ENCODE measurements around the gene HBS1L. TPM values are rescaled to one million over a fixed set of nuclear protein-coding genes. Genes with fewer than 3 reads are reported as not detected.

The HBS1L gene
- total RNA-seq, 2 experiments from 2014 or later = 82.9 to 93.1 TPM

GRCh38 chr6:135022050-135022697, 32.4 kb downstream of the HBS1L start:
- no peak overlapping the region for H2AFZ ChIP-seq (ENCODE audit: low read length)
- no TSS peak for BruUV-seq (replicated peaks)
- DNase-seq (ENCODE audit: low spot score) = no peak
- no peak overlapping the region for H3K4me3 ChIP-seq (ENCODE audit: low read depth, low read length, poor library complexity, severe bottlenecking)
- no peak overlapping the region for H3K27ac ChIP-seq (ENCODE audit: low read depth, low read length, poor library complexity, severe bottlenecking)
- H3K79me2 ChIP-seq (ENCODE audit: insufficient read depth, low read depth, low read length) = peaks cover 58% of the 10 kb centered on the region; the same call in 1 of the 2 replicates
- H3K36me3 ChIP-seq (ENCODE audit: insufficient read depth, low read length) = peaks cover 34% of the 10 kb centered on the region
- H3K4me1 ChIP-seq (ENCODE audit: insufficient read depth, low read length, poor library complexity, severe bottlenecking) = no peaks in the 10 kb centered on the region
- ChIA-PET POLR2A (interaction anchor here (0.6 to 1.5 kb wide), 7 partner anchors 20 to 823 kb away, joined by 3 to 7 read pairs (median 4); partner anchors contain the start of gene HBS1L), CTCF (ENCODE audit: unreplicated experiment) (no interaction called here)
- H3K4me2 ChIP-seq (ENCODE audit: low read length) = no peak overlapping the region
- intact Hi-C loops (cut with micrococcal nuclease; ENCODE audit: unreplicated experiment) = no loop called here
- TF ChIP-seq EZH2phosphoT487 (IDR thresholded peaks at IDR 0.05; ENCODE audit: borderline replicate concordance, low read depth, low read length) (no peak), CTCF (conservative IDR thresholded peaks at IDR 0.05; ENCODE audit: low read length) (no peak)
- H4K20me1 ChIP-seq (ENCODE audit: insufficient read depth, low read length) = 0 out of 2 replicates have a peak, but pooled peaks cover 7% of the 10 kb centered on the region
- H3K9me3 ChIP-seq (ENCODE audit: low read length) = no peaks in the 10 kb centered on the region
- no peaks in the 10 kb centered on the region for H3K9me2 ChIP-seq (ENCODE audit: insufficient read depth, low read length)

- no peak for DNase-seq (ENCODE audit: low spot score)
- Histone ChIP-seq H4K20me1 (ENCODE audit: insufficient read depth, low read length) (0 out of 2 replicates have a peak, but pooled peaks cover 7% of the 10 kb centered on the region), H2AFZ (ENCODE audit: low read length) (no peak overlapping the region), H3K4me1 (ENCODE audit: insufficient read depth, low read length, poor library complexity, severe bottlenecking) (no peaks in the 10 kb centered on the region), H3K36me3 (ENCODE audit: insufficient read depth, low read length) (peaks cover 30% of the 10 kb centered on the region), H3K4me2 (ENCODE audit: low read length) (no peak overlapping the region), H3K79me2 (ENCODE audit: insufficient read depth, low read depth, low read length) (peaks cover 58% of the 10 kb centered on the region; the same call in 1 of the 2 replicates), H3K27ac (ENCODE audit: low read depth, low read length, poor library complexity, severe bottlenecking) (no peak overlapping the region), H3K4me3 (ENCODE audit: low read depth, low read length, poor library complexity, severe bottlenecking) (no peak overlapping the region), H3K9me2 (ENCODE audit: insufficient read depth, low read length) (no peaks in the 10 kb centered on the region), H3K9me3 (ENCODE audit: low read length) (no peaks in the 10 kb centered on the region)
- intact Hi-C loops (cut with micrococcal nuclease; ENCODE audit: unreplicated experiment) = no loop called here
- ChIA-PET CTCF (ENCODE audit: unreplicated experiment) (interaction anchor here (0.6 kb wide), 1 partner anchor 123 kb away, joined by 3 read pairs; no protein-coding TSS in a partner anchor), POLR2A (interaction anchor here (0.6 to 1.5 kb wide), 9 partner anchors 13 to 822 kb away, joined by 3 to 7 read pairs (median 4); partner anchors contain the start of gene HBS1L)
- no TSS peak for BruUV-seq (replicated peaks)
- TF ChIP-seq EZH2phosphoT487 (IDR thresholded peaks at IDR 0.05; ENCODE audit: borderline replicate concordance, low read depth, low read length) (no peak), CTCF (conservative IDR thresholded peaks at IDR 0.05; ENCODE audit: low read length) (no peak)
These were observed 33.1 kb downstream of the HBS1L start for GRCh38 chr6:135021310-135022049.
